ENCODE results near the gene VWA8. TPM values are rescaled to one million over a fixed set of nuclear protein-coding genes. Genes with fewer than 3 reads are reported as not detected.
A peak's percentile ranks its signal among the peaks of the same experiment; 100 is the strongest.
"Not testable (repeated sequence)": the region's sequence is repeated elsewhere in the genome, so short reads cannot be mapped to it uniquely, and the experiment has no call there.

VWA8 gene
- total RNA-seq, 1 donor from 2014 or later = 22.2 TPM

- no peak for DNase-seq
These were observed 373.4 kb downstream of the VWA8 start for GRCh38 chr13:41587490-41587889.

DNA sequence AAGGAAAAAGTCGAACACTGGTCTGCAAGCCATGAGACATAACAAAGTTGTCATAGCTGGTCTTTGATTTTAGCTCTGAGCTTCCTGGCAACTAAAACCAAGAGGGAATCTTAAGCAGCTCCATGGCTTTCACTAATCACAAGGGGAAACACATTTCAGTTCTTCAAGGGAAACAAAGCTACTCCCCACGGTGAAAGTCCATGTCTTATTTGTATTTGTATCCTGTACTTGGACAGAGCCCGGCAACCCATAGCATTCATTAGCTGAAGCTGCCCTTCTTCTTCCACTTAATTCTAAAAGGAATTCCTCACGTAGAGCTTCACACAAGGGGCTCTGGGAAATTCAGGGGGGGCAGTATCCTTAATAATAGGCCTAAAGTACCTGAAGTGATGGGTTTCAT, 374.7 kb downstream of the VWA8 start:
- DNase-seq = no peak

GRCh38 chr13:41582027-41582463, 378.9 kb downstream of the VWA8 start:
- DNase-seq = no peak

GRCh38 chr13:41580345-41580744, 380.6 kb downstream of the VWA8 start:
- no peak for DNase-seq

- no peak for DNase-seq
These were observed 381.0 kb downstream of the VWA8 start for GRCh38 chr13:41579881-41580280.

DNA sequence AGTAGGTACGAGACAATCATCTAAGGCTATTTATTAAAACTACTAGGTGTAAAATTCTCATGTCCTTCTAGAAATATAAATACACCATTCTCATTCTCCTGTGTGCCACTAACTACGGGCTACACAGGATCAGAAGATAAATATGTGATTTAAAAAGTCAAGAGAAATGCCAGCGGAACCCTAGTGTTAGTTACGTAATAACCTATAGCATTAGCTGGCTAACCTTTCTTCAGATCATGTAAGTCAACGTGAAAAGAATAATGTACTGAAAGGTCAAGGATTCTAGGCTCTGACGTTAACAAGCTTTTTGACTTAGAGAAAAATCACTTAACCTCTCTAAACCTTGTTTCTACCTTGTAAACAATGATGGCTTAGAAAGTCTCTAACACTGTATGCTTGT, 381.7 kb downstream of the VWA8 start:
- DNase-seq = no peak

- no peak for DNase-seq
These were observed 382.5 kb downstream of the VWA8 start for GRCh38 chr13:41578371-41578770.

- peak; percentile 53 for DNase-seq
These were observed 383.5 kb downstream of the VWA8 start for GRCh38 chr13:41577436-41577835.

GRCh38 chr13:41573640-41574039, 387.3 kb downstream of the VWA8 start:
- DNase-seq = not testable (repeated sequence)

- not testable (repeated sequence) for DNase-seq
These were observed 389.0 kb downstream of the VWA8 start for GRCh38 chr13:41571817-41572340.

DNA sequence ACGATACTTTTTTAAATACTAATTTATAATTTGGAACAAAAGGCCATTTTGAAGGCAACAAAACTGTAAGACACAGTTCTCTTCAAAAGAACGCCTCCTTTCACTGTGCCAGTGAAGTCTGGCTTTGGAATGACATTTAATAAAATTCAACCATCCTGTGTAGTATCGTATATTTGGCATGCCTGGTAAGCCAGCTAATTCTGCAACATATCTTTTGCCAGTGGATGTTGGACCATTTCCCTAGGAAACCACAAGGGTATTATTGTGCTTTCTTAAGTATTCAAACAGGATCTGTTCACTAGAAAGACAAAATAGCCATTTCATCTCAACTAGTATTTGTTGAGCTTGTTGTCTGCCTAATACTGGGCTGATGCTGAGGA, 391.9 kb downstream of the VWA8 start:
- DNase-seq = no peak

GRCh38 chr13:41568143-41568971, 392.6 kb downstream of the VWA8 start:
- no peak for DNase-seq

DNA sequence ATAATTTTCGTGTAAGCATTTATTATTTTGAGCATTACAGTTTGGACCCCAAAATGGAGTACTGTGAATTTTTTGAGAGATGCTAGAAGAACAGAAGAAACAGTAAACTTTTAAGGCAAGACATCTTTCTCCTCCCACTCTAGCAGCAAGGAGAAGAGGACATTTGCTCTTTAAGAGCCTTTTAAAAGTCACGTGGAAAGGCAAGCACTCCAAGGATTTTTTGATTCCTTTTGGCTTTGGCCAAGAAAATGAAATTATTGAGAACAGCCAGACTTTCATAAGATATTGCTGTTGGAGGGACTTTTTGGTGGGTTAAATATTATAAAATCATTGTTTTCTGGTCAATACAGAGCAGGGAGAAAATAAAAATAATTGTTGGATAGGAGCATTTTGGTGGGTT, 393.5 kb downstream of the VWA8 start:
- no peak for DNase-seq

DNA sequence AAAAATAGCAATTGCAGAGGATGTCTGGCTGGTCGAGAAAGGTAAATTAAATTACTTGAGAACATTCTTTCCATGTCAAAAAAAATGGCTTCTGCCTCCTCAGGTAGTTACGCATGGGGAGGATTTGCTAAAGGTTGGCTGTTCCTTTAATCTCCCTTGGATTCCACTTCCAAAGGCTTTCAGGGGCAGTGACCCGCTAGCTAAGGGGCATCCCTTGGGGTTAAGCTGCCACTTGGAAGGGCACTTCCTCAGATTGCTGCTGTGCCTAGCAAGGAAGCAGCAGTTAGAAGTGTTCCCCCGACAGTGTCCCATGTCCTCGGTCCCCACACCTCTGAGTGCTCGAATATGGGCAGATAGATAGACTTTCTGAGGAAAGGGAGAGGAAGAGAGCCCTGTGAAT, 395.1 kb downstream of the VWA8 start:
- DNase-seq = no peak

- DNase-seq = peak; percentile 72
These were observed 395.7 kb downstream of the VWA8 start for GRCh38 chr13:41565216-41565615.

DNA sequence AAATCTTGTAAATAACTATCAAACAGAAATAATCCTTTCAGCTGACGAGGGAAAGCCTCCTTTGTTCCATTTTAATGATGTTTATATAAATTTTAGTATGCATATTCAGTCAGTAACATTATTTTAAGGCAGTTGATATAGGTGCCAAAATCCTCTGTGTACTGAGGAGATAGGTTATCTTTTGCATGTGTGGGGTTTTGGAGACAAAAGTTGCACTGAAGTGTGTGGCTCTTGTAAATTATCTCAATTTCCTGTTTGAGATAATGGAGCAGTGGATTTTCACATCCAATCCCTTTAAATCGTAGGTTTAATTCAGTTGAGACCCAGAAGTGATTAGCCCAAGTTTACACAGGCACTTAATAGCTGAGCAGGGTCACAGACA, 396.9 kb downstream of the VWA8 start:
- DNase-seq = no peak

DNA sequence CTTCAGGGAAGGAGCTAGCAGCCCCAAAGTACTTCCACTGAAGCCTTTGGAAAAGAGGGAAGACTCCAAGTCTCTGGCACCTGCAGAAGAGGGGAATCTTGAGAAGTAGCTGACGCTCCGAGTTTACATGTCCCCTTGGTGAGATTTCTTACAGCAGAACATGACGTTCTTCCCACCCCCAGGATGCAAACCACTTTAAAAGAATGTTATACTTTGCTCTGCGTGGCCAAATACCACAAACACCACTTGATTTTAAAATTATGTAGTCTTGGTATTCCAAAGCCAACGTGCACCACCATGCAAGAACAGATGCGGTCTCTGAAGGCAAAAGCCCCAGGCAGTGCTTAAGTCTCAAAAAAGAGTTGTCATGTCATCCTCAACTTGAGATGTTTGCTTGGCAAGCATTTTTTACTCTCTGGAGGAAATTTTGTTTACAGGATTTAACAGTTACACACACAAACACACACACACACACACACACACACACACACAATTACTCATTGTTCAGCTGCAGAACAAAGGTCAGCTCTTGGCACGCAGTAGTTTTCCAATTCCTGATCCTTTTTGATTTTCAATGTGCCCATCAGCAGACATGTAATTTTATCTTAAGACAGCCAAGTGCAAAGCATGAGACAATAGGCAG, 397.4 kb downstream of the VWA8 start:
- DNase-seq = peak; percentile 45

DNA sequence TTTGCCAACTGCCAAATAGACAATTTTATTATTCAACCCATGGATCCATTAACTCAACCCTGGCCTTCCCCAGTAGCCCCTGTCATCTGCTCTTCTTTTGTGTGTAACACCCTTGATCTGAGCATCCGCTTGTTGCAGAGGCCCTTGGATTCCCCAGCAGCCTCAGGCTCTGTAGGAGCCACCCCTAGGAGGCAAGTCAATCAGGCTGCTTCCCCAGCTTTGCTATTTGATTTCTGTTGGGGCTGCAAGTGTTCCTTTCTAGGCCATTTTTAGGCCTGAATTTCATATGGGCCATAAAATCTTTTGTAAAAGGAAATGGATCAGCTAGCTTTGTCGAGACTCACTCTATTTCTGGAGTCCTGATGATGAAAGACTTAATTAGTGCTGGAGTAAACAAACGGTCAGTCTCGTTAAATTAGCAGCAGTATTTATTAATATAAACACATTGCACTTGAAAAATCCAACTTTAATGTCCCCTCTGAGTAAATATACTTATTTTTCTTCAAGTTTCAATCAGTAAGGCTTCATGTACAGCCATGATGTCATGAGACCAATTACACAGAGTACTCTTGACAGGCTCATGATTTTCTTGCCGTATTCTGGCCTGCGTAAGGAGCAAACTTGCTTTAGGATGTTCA, 398.2 kb downstream of the VWA8 start:
- no peak for DNase-seq

DNA sequence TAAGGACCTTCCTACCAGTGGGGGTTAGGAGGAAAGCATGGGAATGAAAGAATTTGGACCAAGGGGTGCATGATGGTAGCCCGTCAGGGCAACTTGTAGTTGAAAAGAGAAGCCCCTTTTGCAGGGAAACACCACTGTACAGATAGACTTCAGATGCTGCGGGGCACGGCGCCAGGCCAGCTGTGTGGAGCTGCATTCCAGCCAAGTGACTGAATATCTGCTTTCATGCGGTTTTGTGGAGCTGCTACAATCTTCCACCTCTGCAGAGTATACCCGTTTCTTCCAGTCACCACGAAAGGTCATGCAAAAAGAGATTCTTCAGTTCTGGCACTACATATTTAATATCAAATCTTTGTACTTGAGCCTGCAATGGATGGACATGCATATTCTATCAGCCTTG, 398.8 kb downstream of the VWA8 start:
- DNase-seq = peak; percentile 51

DNA sequence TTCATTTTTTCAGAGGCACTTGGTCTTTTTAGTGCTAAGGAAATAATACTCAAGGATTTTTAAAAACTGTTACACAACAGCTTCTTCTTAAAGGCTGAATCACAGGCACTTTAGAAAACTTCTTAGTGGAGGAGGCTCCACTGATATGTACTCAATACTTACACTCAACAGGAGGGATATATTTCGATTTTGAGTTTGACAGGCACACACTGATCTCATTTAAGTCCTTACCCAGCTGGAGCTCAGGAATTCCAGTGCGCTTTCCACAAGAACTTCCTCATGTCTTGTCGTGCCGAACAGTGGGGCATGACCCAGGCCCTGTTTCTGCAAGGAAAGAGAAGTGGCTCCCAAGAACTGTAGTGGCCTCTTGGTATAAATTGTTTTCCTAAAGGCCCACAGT, 399.7 kb downstream of the VWA8 start:
- no peak for DNase-seq

GRCh38 chr13:41558781-41559560, 401.9 kb downstream of the VWA8 start:
- DNase-seq = no peak

DNA sequence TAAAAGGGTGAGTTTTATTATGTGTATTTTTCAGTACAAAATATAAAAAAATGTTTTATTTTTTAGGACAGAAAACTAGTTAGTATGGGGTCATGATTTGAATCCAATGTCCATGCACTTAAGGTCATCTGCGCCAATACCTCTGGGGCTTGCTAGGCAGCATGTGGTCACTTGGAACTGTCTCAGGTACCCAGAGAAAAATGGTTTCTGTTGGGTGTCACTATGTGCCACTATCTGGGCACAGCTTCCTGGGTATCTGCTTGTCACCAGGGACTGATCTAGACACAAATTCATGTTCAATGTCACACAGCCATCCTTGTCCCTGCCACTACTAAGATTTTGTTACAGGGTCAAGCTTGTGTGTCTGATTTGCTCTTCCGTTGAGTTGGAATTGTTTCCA, 403.2 kb downstream of the VWA8 start:
- no peak for DNase-seq

All from skin of body (tissue), 2 donors.